Effector memory CD4-positive, alpha-beta T cell (primary cell): ENCODE results near the gene NPAS2.
A peak's percentile ranks its signal among the peaks of the same experiment; 100 is the strongest.

Experiments
- DNase-seq, 3 donors: peaks; one replicate each; pipeline ENCODE4 v3.0.0-alpha.2; 2020
- H3K27ac ChIP-seq: 2 replicates; pipeline ENCODE4 v1.7.0; 2013; ENCODE audit warnings: mild to moderate bottlenecking, low read length, moderate library complexity; ENCODE audit not compliant: insufficient read depth, poor library complexity, severe bottlenecking
- H3K27me3 ChIP-seq: replicated peaks from 2 replicates; pipeline ENCODE4 v1.7.0; 2013; ENCODE audit warnings: mild to moderate bottlenecking, low read length; ENCODE audit not compliant: insufficient read depth, control insufficient read depth, poor library complexity, severe bottlenecking
- H3K36me3 ChIP-seq: 2 replicates; pipeline ENCODE4 v1.7.0; 2013; ENCODE audit warnings: mild to moderate bottlenecking, low read length, moderate library complexity; ENCODE audit not compliant: control insufficient read depth, insufficient read depth
- H3K4me1 ChIP-seq: 2 replicates; pipeline ENCODE4 v1.7.0; 2013; ENCODE audit warnings: low read length, mild to moderate bottlenecking; ENCODE audit not compliant: control insufficient read depth, insufficient read depth, poor library complexity, severe bottlenecking
- H3K4me3 ChIP-seq: 2 replicates; pipeline ENCODE4 v1.7.0; 2013; ENCODE audit warnings: low read length, low read depth, mild to moderate bottlenecking; ENCODE audit not compliant: insufficient read depth, poor library complexity, severe bottlenecking
- H3K9me3 ChIP-seq: 2 replicates; pipeline ENCODE4 v1.7.0; 2013; ENCODE audit warnings: mild to moderate bottlenecking, low read length, moderate library complexity; ENCODE audit not compliant: control insufficient read depth

The NPAS2 gene

DNA sequence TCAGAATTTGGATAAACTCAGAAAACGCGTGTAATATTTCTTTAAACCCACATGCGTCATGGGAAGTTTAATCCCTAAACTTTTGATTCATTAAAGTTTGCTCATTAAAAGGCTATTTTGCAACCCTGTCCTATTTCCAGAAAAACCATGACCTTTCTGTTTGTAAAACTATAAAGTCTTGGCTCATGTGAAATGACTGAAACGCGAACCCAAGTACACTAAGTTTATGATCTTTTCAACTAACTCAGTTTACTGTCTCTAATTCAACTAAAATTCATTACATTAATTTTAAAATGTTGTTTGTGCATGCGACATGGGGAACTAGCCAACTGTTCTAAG is 178.3 kb downstream of the NPAS2 start:
- Histone ChIP-seq H3K27me3 (no peaks in the 10 kb centered on the region), H3K27ac (no peak overlapping the region), H3K4me1 (peaks cover 4% of the 10 kb centered on the region), H3K4me3 (no peak overlapping the region), H3K36me3 (no peaks in the 10 kb centered on the region), H3K9me3 (no peaks in the 10 kb centered on the region)
- DNase-seq: no peak

- H3K36me3 ChIP-seq: peaks cover 16% of the 10 kb centered on the region
- H3K27ac ChIP-seq: no peak overlapping the region
- H3K4me3 ChIP-seq: no peak overlapping the region
- DNase-seq: no peak
- H3K9me3 ChIP-seq: no peaks in the 10 kb centered on the region
- H3K27me3 ChIP-seq: no peaks in the 10 kb centered on the region
- peaks cover 11% of the 10 kb centered on the region for H3K4me1 ChIP-seq
Observed at GRCh38 chr2:100999995-101000394, 180.1 kb downstream of the NPAS2 start.

- Histone ChIP-seq H3K9me3 (no peaks in the 10 kb centered on the region), H3K27me3 (no peaks in the 10 kb centered on the region), H3K27ac (peak within 1 kb of the TSS; percentile 87), H3K4me1 (peaks cover 11% of the 10 kb centered on the region), H3K36me3 (peaks cover 36% of the 10 kb centered on the region), H3K4me3 (peak within 1 kb of the TSS; percentile 99)
- peak; percentile 90 to 95 (median 91) for DNase-seq
Observed at GRCh38 chr2:101001691-101002561, 182.0 kb downstream of the NPAS2 start, which contains the start of gene RPL31. RPL31 (plus strand) TSS chr2:101002289; CDS start chr2:101002702, 413 bp downstream.

GRCh38 chr2:101002562-101003277 is 182.8 kb downstream of the NPAS2 start:
- Histone ChIP-seq H3K4me1 (peaks cover 11% of the 10 kb centered on the region), H3K27ac (peak overlapping the region; percentile 87), H3K36me3 (peaks cover 44% of the 10 kb centered on the region), H3K4me3 (peak overlapping the region; percentile 99), H3K27me3 (no peaks in the 10 kb centered on the region), H3K9me3 (no peaks in the 10 kb centered on the region)
- DNase-seq: no peak

GRCh38 chr2:101003278-101003775 is 183.4 kb downstream of the NPAS2 start:
- H3K4me3 ChIP-seq: peak overlapping the region; percentile 99
- peak overlapping the region; percentile 87 for H3K27ac ChIP-seq
- H3K36me3 ChIP-seq: peaks cover 48% of the 10 kb centered on the region
- H3K27me3 ChIP-seq: no peaks in the 10 kb centered on the region
- H3K4me1 ChIP-seq: peaks cover 11% of the 10 kb centered on the region
- DNase-seq: no peak
- H3K9me3 ChIP-seq: no peaks in the 10 kb centered on the region

DNA sequence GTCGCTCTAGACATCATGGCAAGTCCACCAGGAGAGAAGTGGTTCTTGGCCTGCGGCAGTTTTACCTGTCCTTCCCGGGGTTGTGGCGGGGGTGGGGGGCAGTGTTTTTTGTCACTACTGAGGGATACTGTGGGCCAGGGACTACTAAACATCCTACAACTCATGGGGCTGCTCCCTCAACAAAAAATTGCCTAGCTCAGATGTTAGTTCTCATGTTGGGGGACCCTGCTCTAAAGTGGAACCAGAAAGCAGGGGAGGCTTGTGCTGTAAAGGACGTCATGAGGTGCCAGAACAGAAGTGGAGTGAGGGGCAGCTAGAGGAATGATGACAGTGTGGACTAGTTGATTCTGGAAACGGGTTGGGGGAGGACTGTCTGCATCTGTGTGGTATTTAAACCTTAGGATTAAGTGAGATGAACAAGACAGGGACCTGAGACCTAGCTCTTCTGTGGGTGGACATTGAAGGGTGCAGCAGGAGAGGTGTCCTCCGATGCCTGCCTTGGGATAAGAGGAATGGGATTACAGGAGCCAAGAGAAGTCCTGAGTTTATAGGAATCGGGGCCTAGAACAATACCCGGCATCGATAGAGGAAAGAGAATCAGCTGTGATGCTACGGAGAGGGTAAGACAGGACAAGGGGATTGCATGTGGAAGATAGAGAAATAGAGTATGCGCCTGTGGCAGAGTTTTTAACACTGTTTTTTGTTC is 184.8 kb downstream of the NPAS2 start:
- Histone ChIP-seq H3K36me3 (peaks cover 50% of the 10 kb centered on the region), H3K27me3 (no peaks in the 10 kb centered on the region), H3K4me1 (peaks cover 11% of the 10 kb centered on the region), H3K9me3 (no peaks in the 10 kb centered on the region), H3K27ac (no peak overlapping the region), H3K4me3 (no peak overlapping the region)
- no peak for DNase-seq

DNA sequence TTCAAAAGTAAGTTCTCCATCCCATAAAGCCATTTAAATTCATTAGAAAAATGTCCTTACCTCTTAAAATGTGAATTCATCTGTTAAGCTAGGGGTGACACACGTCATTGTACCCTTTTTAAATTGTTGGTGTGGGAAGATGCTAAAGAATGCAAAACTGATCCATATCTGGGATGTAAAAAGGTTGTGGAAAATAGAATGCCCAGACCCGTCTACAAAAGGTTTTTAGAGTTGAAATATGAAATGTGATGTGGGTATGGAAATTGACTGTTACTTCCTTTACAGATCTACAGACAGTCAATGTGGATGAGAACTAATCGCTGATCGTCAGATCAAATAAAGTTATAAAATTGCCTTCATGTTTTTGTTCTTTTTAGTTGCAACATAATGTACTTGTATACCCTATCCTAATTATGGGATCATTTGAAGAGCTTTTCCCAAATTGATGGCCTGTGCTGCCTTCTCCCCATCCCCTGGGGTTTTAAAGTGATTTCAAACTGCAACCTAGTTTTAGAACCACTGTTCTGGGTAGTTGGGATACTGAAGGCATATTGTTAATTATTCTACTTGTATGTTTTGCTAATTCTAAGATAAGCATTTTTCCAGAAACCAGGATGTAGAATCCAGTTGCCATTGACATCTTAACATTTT is 186.3 kb downstream of the NPAS2 start:
- Histone ChIP-seq H3K27me3 (no peaks in the 10 kb centered on the region), H3K36me3 (peaks cover 53% of the 10 kb centered on the region), H3K4me3 (no peak overlapping the region), H3K4me1 (peaks cover 11% of the 10 kb centered on the region), H3K27ac (no peak overlapping the region), H3K9me3 (no peaks in the 10 kb centered on the region)
- DNase-seq: no peak

GRCh38 chr2:101007415-101008345 is 187.7 kb downstream of the NPAS2 start:
- H3K4me1 ChIP-seq: peaks cover 8% of the 10 kb centered on the region
- DNase-seq: no peak
- H3K36me3 ChIP-seq: peaks cover 53% of the 10 kb centered on the region
- peak overlapping the region; percentile 12 for H3K27ac ChIP-seq
- no peak overlapping the region for H3K4me3 ChIP-seq
- H3K9me3 ChIP-seq: no peaks in the 10 kb centered on the region
- no peaks in the 10 kb centered on the region for H3K27me3 ChIP-seq

DNA sequence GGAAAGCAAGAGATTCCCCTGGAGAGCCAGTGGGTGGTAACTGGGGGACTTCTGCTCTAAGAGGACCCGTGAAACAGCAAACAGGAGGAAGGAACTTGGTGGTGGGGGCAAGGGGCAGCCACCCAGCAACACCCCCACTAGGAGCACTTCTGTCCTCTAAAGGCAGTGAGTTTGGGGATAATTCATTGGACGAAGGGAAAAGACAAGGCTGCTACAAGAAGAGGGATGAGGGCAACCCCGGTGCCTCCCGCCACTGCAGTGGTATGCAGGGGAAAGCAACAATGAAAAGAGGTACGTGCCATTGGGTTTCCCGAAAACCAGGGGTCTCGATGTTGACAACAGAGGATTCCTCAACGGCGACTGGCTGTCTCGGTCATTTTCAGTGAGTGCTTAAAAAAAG is 191.2 kb downstream of the NPAS2 start:
- Histone ChIP-seq H3K4me1 (no peaks in the 10 kb centered on the region), H3K36me3 (peaks cover 25% of the 10 kb centered on the region), H3K9me3 (no peaks in the 10 kb centered on the region), H3K27ac (no peak overlapping the region), H3K27me3 (no peaks in the 10 kb centered on the region), H3K4me3 (no peak overlapping the region)
- DNase-seq: no peak
